ENCODE data around the gene MAGI1.

The MAGI1 gene

GRCh38 chr3:65685621-65686235, 353.0 kb downstream of the MAGI1 start:
- H3K36me3 ChIP-seq (ENCODE audit: insufficient read depth, low read length), result no peaks in the 10 kb centered on the region
- no peaks in the 10 kb centered on the region for H3K9me3 ChIP-seq (ENCODE audit: control insufficient read depth, insufficient read depth, low read length)
- H3K4me1 ChIP-seq (ENCODE audit: insufficient read depth, low read length), result no peaks in the 10 kb centered on the region
- no peak overlapping the region for H3K9ac ChIP-seq (ENCODE audit: low read depth, low read length)

GRCh38 chr3:65678516-65678915, 360.2 kb downstream of the MAGI1 start:
- Histone ChIP-seq H3K9ac (ENCODE audit: low read depth, low read length) (no peak overlapping the region), H3K4me1 (ENCODE audit: insufficient read depth, low read length) (peaks cover 9% of the 10 kb centered on the region; the same call in 1 of the 2 replicates), H3K9me3 (ENCODE audit: control insufficient read depth, insufficient read depth, low read length) (no peaks in the 10 kb centered on the region), H3K36me3 (ENCODE audit: insufficient read depth, low read length) (no peaks in the 10 kb centered on the region)

- Histone ChIP-seq H3K9ac (ENCODE audit: low read depth, low read length) (no peak overlapping the region), H3K9me3 (ENCODE audit: control insufficient read depth, insufficient read depth, low read length) (no peaks in the 10 kb centered on the region), H3K36me3 (ENCODE audit: insufficient read depth, low read length) (no peaks in the 10 kb centered on the region), H3K4me1 (ENCODE audit: insufficient read depth, low read length) (peaks cover 9% of the 10 kb centered on the region; the same call in 1 of the 2 replicates)
These were observed 361.2 kb downstream of the MAGI1 start for GRCh38 chr3:65677486-65678010.

GRCh38 chr3:65676580-65676979, 362.1 kb downstream of the MAGI1 start:
- Histone ChIP-seq H3K4me1 (ENCODE audit: insufficient read depth, low read length) (peaks cover 9% of the 10 kb centered on the region; the same call in 1 of the 2 replicates), H3K9me3 (ENCODE audit: control insufficient read depth, insufficient read depth, low read length) (no peaks in the 10 kb centered on the region), H3K9ac (ENCODE audit: low read depth, low read length) (no peak overlapping the region), H3K36me3 (ENCODE audit: insufficient read depth, low read length) (no peaks in the 10 kb centered on the region)

GRCh38 chr3:65675011-65675410, 363.7 kb downstream of the MAGI1 start:
- Histone ChIP-seq H3K9ac (ENCODE audit: low read depth, low read length) (no peak overlapping the region), H3K9me3 (ENCODE audit: control insufficient read depth, insufficient read depth, low read length) (no peaks in the 10 kb centered on the region), H3K36me3 (ENCODE audit: insufficient read depth, low read length) (no peaks in the 10 kb centered on the region), H3K4me1 (ENCODE audit: insufficient read depth, low read length) (peaks cover 9% of the 10 kb centered on the region; the same call in 1 of the 2 replicates)

GRCh38 chr3:65674226-65674625, 364.5 kb downstream of the MAGI1 start:
- H3K9ac ChIP-seq (ENCODE audit: low read depth, low read length), result no peak overlapping the region
- H3K9me3 ChIP-seq (ENCODE audit: control insufficient read depth, insufficient read depth, low read length), result no peaks in the 10 kb centered on the region
- H3K4me1 ChIP-seq (ENCODE audit: insufficient read depth, low read length), result peaks cover 9% of the 10 kb centered on the region; the same call in 1 of the 2 replicates
- H3K36me3 ChIP-seq (ENCODE audit: insufficient read depth, low read length), result no peaks in the 10 kb centered on the region

- H3K9ac ChIP-seq (ENCODE audit: low read depth, low read length), result no peak overlapping the region
- H3K36me3 ChIP-seq (ENCODE audit: insufficient read depth, low read length), result no peaks in the 10 kb centered on the region
- H3K4me1 ChIP-seq (ENCODE audit: insufficient read depth, low read length), result peaks cover 3% of the 10 kb centered on the region; the same call in 1 of the 2 replicates
- no peaks in the 10 kb centered on the region for H3K9me3 ChIP-seq (ENCODE audit: control insufficient read depth, insufficient read depth, low read length)
These were observed 365.6 kb downstream of the MAGI1 start for GRCh38 chr3:65672871-65673815.

- no peaks in the 10 kb centered on the region for H3K36me3 ChIP-seq (ENCODE audit: insufficient read depth, low read length)
- H3K9ac ChIP-seq (ENCODE audit: low read depth, low read length), result no peak overlapping the region
- no peaks in the 10 kb centered on the region for H3K9me3 ChIP-seq (ENCODE audit: control insufficient read depth, insufficient read depth, low read length)
- H3K4me1 ChIP-seq (ENCODE audit: insufficient read depth, low read length), result peaks cover 3% of the 10 kb centered on the region; the same call in 1 of the 2 replicates
These were observed 366.7 kb downstream of the MAGI1 start for GRCh38 chr3:65672061-65672460.

- Histone ChIP-seq H3K36me3 (ENCODE audit: insufficient read depth, low read length) (no peaks in the 10 kb centered on the region), H3K9ac (ENCODE audit: low read depth, low read length) (no peak overlapping the region), H3K4me1 (ENCODE audit: insufficient read depth, low read length) (0 out of 2 replicates have a peak, but pooled peaks cover 5% of the 10 kb centered on the region), H3K9me3 (ENCODE audit: control insufficient read depth, insufficient read depth, low read length) (no peaks in the 10 kb centered on the region)
These were observed 367.7 kb downstream of the MAGI1 start for GRCh38 chr3:65671004-65671403.

- Histone ChIP-seq H3K4me1 (ENCODE audit: insufficient read depth, low read length) (0 out of 2 replicates have a peak, but pooled peaks cover 5% of the 10 kb centered on the region), H3K9me3 (ENCODE audit: control insufficient read depth, insufficient read depth, low read length) (no peaks in the 10 kb centered on the region), H3K36me3 (ENCODE audit: insufficient read depth, low read length) (no peaks in the 10 kb centered on the region), H3K9ac (ENCODE audit: low read depth, low read length) (no peak overlapping the region)
These were observed 369.4 kb downstream of the MAGI1 start for GRCh38 chr3:65669163-65669875.

GRCh38 chr3:65667963-65668362, 370.8 kb downstream of the MAGI1 start:
- 0 out of 2 replicates have a peak, but pooled peaks cover 5% of the 10 kb centered on the region for H3K4me1 ChIP-seq (ENCODE audit: insufficient read depth, low read length)

GRCh38 chr3:65666448-65667091, 372.1 kb downstream of the MAGI1 start:
- no peak overlapping the region for H3K9ac ChIP-seq (ENCODE audit: low read depth, low read length)
- no peaks in the 10 kb centered on the region for H3K9me3 ChIP-seq (ENCODE audit: control insufficient read depth, insufficient read depth, low read length)
- no peaks in the 10 kb centered on the region for H3K36me3 ChIP-seq (ENCODE audit: insufficient read depth, low read length)
- 0 out of 2 replicates have a peak, but pooled peaks cover 5% of the 10 kb centered on the region for H3K4me1 ChIP-seq (ENCODE audit: insufficient read depth, low read length)

More at GRCh38 chr3:65667963-65668362, 370.8 kb downstream of the MAGI1 start:
- H3K9ac ChIP-seq (ENCODE audit: low read depth, low read length), result no peak overlapping the region
- no peaks in the 10 kb centered on the region for H3K36me3 ChIP-seq (ENCODE audit: insufficient read depth, low read length)
- H3K9me3 ChIP-seq (ENCODE audit: control insufficient read depth, insufficient read depth, low read length), result no peaks in the 10 kb centered on the region

- Histone ChIP-seq H3K4me1 (ENCODE audit: insufficient read depth, low read length) (0 out of 2 replicates have a peak, but pooled peaks cover 5% of the 10 kb centered on the region), H3K9me3 (ENCODE audit: control insufficient read depth, insufficient read depth, low read length) (no peaks in the 10 kb centered on the region), H3K36me3 (ENCODE audit: insufficient read depth, low read length) (no peaks in the 10 kb centered on the region)
These were observed 372.8 kb downstream of the MAGI1 start for GRCh38 chr3:65665915-65666314.

More at GRCh38 chr3:65665915-65666314, 372.8 kb downstream of the MAGI1 start:
- H3K9ac ChIP-seq (ENCODE audit: low read depth, low read length), result no peak overlapping the region
